Esophagus muscularis mucosa (tissue), 3 donors: Measurements from ENCODE around the gene CNIH4.

Source experiments
- CTCF ChIP-seq, 3 experiments: fragments of 200-600 bp in 2 of 3; fragments of 450-650 bp in 1 of 3; sonication (generic) in 2 of 3; IDR thresholded peaks; one replicate each; pipeline ENCODE4 v1.5.1; 2017 to 2019; ENCODE audit warnings: antibody characterized with exemption in 3 of 3, mild to moderate bottlenecking in 2 of 3, moderate library complexity in 1 of 3
- POLR2A ChIP-seq: fragments of 450-650 bp; IDR thresholded peaks from one replicate; pipeline ENCODE4 v1.6.1; 2017; ENCODE audit warnings: antibody characterized with exemption, moderate library complexity, mild to moderate bottlenecking, low read depth

GRCh38 chr1:224375059-224375458 is 18.4 kb downstream of the CNIH4 start:
- TF ChIP-seq CTCF (IDR thresholded peaks at IDR 0.05), result no peak
- no peak for TF ChIP-seq POLR2A
